Fibroblast of skin of abdomen (primary cell): ENCODE results near the gene FAM237A.
A peak's percentile ranks its signal among the peaks of the same experiment; 100 is the strongest.

Experiments
- DNase-seq: peaks from one replicate; pipeline ENCODE4 v3.0.0-alpha.2; 2013

The FAM237A gene

DNA sequence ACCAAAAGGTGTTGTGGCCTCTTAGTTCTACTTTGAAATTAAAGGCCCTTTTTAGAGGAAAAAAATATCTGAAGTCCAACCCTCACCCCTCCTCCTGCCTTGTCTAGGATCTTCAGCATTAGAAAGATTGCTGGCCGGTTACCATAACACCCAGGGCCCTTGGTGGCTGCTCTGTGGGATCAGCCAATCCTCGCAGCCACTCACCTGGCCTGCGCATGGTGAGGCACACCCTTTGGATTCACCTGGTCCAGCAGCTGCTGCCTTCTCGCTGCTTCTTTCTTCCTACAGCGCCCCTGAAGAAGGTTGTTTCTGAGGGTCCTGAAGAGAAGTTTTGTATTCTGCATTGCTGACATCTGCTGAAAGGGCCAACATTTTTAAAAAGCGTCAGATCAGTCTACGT lies 50.7 kb downstream of the FAM237A start:
- no peak for DNase-seq

DNA sequence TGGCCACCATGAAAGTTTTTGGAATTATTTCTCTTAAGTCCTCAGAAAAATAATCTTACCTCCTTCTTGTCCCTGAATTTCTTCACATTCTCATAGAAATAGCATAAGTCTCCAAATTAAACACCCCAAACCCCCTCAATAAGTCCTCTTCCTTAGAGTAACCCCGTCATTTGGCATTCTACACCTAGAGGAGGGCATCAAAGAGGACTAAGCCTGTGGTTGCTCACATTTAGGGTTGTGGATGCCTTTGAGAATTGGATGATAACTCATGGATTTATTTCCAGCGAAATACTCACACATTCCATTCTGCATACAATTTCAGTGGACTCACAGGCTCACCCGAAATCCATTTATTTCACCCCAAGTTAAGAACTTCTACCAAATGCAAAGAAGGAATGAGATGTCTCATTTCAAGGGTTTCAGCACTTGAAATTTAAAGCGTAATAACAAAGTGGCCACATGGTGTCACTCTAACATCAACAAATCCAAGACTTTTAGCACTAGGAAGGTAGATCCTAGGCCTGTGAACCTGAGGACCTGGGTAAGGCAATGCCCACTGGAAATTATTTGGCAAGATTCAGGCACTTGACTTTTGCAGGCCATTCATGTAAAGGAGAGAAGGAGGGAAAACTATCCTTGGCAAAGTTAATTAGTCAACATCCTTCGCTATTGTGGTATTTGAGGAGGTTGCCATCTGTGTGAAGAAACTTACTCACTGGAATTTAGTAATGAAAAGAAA lies 51.3 kb downstream of the FAM237A start:
- peak; percentile 51 for DNase-seq

DNA sequence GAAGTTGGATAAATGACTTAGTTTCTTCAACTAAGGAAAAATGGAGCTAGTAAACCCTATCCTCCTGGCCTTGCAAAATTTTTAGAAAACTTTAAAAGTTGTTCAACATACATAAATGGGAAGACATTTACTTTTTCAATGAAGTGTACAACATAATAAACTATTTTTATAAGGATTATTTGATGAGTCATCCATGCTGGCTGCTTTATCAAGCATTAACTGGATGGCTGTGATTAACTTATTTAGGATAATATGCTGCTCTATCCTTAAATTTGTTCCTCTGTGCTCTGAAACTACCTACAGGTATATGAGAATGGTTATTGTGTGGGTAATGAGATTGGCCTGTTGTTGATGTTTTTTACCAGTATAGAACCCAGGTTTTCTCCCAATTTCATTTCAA lies 54.6 kb downstream of the FAM237A start:
- no peak for DNase-seq

DNA sequence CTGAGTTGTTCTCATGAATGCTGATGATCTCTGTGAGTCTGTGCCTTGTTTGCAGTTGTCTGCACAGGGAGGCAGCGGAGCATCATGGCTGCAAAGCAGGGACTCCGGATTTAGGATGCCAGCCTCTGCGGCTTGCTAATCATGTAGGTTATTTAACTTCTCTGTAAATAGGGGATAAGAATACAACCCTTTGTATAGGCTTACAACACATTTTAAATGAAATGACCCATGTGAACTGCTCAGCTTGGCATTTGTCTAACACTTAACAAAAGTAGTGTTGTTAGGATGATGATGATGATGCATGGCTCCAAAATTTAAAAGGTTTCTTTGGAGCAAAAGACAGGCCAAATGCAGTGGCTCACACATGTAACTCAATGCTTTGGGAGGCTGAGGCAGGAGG lies 56.5 kb downstream of the FAM237A start:
- DNase-seq: no peak
